BE2C (cell line): ENCODE data around the gene PIWIL4.

Source experiments
- DNase-seq: peaks from one replicate; pipeline ENCODE4 v3.0.0-alpha.2; 2020
- H3K27me3 ChIP-seq: fragments of 250-450 bp; sonication (Bioruptor Pico); 2 replicates; pipeline ENCODE4 v1.5.1; 2020; ENCODE audit warnings: mild to moderate bottlenecking
- H3K36me3 ChIP-seq: fragments of 250-450 bp; sonication (Bioruptor Pico); 2 replicates; pipeline ENCODE4 v1.5.1; 2020; ENCODE audit warnings: mild to moderate bottlenecking
- H3K4me1 ChIP-seq: fragments of 250-450 bp; sonication (Bioruptor Pico); 2 replicates; pipeline ENCODE4 v1.5.1; 2020
- H3K4me3 ChIP-seq: 2 replicates; pipeline ENCODE4 v1.5.1; 2011; ENCODE audit warnings: low read depth, low read length
- H3K9me3 ChIP-seq: fragments of 250-450 bp; sonication (Bioruptor Pico); 2 replicates; pipeline ENCODE4 v1.5.1; 2020
- TF ChIP-seq, protein P1 (sequence below): IDR thresholded peaks from 2 replicates; pipeline ENCODE4 v1.5.1; 2012; ENCODE audit warnings: mild to moderate bottlenecking, low read depth, low read length

Gene PIWIL4

DNA sequence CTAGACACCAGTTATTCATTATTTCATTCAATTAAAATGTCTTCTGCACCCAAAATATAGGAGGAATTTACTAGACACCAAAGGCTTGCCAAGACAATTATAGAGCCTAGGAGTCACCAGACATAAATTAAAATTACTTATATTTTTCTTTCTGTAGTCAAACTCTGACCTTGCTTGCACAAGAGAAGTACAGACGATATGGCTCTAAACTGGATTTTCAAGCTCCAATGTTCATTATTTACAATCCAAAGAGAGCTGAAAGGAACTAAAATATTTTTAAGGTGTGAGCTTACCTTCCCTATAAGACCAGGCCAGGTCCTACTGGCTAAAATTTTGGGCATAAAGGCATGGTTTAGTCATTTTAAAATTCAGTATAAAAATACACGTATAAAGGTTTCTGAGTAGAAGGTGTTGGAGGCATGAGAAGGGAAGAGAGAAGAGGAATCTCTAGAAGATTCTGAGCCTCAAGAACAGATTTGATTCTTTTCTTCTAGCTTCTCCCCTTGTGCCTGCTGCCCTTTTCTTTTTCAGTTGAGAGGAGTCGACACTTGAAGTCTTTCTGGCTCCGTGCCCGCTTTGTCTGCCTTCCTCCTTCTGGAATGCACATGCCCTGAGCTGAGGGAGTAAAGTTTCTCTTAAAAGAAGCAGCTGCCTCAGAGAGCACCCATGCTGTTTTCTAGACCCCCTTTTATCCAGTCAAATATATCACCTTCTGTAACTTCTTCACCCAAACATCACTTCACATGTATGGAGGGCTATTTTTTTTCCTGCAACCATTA is 41.4 kb upstream of the PIWIL4 start:
- Histone ChIP-seq H3K36me3 (no peaks in the 10 kb centered on the region), H3K4me3 (no peak overlapping the region), H3K4me1 (no peaks in the 10 kb centered on the region), H3K9me3 (no peaks in the 10 kb centered on the region), H3K27me3 (peaks cover 6% of the 10 kb centered on the region)
- TF ChIP-seq, protein P1, sequence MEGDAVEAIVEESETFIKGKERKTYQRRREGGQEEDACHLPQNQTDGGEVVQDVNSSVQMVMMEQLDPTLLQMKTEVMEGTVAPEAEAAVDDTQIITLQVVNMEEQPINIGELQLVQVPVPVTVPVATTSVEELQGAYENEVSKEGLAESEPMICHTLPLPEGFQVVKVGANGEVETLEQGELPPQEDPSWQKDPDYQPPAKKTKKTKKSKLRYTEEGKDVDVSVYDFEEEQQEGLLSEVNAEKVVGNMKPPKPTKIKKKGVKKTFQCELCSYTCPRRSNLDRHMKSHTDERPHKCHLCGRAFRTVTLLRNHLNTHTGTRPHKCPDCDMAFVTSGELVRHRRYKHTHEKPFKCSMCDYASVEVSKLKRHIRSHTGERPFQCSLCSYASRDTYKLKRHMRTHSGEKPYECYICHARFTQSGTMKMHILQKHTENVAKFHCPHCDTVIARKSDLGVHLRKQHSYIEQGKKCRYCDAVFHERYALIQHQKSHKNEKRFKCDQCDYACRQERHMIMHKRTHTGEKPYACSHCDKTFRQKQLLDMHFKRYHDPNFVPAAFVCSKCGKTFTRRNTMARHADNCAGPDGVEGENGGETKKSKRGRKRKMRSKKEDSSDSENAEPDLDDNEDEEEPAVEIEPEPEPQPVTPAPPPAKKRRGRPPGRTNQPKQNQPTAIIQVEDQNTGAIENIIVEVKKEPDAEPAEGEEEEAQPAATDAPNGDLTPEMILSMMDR = no peak
- DNase-seq = no peak

DNA sequence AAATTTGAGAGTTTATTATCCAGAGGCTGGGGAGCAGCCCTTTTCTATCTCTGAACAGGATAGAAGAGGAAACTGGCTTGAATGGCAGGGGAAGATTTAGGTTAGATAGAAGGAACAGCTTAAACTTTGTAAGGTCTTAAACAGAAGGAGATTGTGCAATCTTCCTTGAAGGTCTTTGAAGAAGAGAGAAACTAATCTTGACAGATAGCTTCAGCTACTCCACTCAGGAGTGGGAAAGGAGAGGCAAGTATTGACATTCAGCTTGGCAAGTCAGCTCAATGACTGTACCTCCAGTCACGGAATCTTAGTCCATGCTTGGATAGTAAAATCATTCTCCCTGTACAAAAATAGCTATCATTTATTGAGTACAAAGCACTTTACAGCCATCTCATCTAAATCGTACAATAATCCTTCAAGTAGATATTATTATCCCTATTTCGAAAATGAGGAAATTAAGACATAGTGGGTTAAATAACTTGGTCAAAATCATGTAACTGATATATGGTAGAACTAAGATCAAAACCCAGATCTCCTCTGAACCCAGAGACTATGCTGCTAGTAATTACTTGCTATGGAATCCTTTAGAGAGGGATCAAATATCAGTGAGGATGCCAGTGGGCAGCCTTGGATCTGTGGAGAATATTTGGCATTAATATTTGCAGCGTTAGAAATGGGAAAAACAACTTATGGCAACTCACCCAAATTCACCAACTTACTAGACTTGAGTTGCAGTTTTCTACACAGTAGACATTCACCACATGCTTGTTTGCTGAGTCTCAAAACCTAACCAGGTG is 40.3 kb upstream of the PIWIL4 start:
- no peak for DNase-seq
- H3K9me3 ChIP-seq = no peaks in the 10 kb centered on the region
- TF ChIP-seq, protein P1 = no peak
- no peaks in the 10 kb centered on the region for H3K36me3 ChIP-seq
- peaks cover 10% of the 10 kb centered on the region for H3K27me3 ChIP-seq
- H3K4me1 ChIP-seq = no peaks in the 10 kb centered on the region
- H3K4me3 ChIP-seq = no peak overlapping the region

DNA sequence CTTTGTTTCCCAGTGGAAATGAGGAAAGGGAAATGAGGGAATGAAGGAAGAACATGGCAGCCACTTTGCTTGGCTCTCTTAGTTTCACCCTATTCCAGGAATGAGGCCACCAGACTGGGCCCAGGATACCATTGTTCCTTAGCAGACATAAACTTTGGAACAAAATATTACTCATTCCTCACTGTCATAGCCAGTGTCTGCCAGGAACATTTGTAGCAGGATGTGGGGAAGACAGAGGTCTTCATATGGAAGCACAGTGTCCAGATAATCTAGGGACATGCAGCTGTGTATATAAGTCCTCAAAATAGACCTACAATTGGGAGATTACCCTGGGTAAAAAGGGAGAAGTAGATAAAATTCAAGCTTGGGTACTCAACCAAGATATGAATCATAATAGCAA is 38.6 kb upstream of the PIWIL4 start:
- no peaks in the 10 kb centered on the region for H3K36me3 ChIP-seq
- DNase-seq = no peak
- TF ChIP-seq, protein P1 = no peak
- H3K9me3 ChIP-seq = no peaks in the 10 kb centered on the region
- H3K4me1 ChIP-seq = no peaks in the 10 kb centered on the region
- no peak overlapping the region for H3K4me3 ChIP-seq
- peaks cover 25% of the 10 kb centered on the region for H3K27me3 ChIP-seq

DNA sequence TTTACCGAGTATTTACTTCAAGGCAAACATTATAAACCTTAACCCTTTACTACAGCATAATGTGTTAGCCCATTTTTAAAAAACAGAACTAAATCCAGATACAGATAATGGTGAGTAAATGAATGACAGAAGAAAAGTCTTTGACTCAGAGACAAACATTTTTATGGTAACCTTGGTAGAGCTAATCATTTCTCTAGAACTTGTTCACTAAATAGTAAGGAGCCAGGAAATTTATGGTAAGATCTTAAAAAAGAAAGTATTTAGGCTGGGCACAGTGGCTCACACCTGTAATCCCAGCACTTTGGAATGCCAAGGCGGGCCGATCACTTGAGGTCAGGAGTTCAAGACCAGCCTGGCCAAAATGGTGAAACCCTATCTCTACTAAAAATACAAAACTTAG is 35.0 kb upstream of the PIWIL4 start:
- Histone ChIP-seq H3K9me3 (no peaks in the 10 kb centered on the region), H3K4me1 (no peaks in the 10 kb centered on the region), H3K27me3 (peaks cover 32% of the 10 kb centered on the region), H3K4me3 (no peak overlapping the region), H3K36me3 (no peaks in the 10 kb centered on the region)
- TF ChIP-seq, protein P1 = no peak
- DNase-seq = no peak

DNA sequence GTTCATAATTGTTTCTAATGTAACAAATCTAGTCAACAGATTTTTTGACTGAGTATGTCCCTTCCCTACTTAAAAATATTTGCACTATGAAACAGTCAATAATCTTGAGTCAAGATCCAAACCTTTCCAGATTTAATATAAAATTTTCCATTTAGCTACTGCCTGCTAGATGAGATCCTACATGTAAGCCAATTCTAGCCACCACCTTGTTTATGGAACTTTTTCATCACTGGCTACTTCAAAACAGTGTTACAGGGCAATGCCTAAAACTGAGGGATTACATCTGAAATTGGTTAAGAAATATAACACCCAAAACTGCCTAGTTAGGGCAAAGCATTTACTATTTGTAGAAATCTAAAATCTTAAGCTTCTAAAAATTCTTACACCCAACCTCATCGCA is 34.0 kb upstream of the PIWIL4 start:
- Histone ChIP-seq H3K27me3 (peaks cover 37% of the 10 kb centered on the region), H3K4me3 (no peak overlapping the region), H3K9me3 (no peaks in the 10 kb centered on the region), H3K4me1 (no peaks in the 10 kb centered on the region), H3K36me3 (no peaks in the 10 kb centered on the region)
- DNase-seq = no peak
- TF ChIP-seq, protein P1 = no peak
